ENCODE results near the gene EAF2.

EAF2 gene

GRCh38 chr3:121863801-121864200 lies 28.8 kb downstream of the EAF2 start:
- no peak for DNase-seq

GRCh38 chr3:121869736-121870135 lies 34.7 kb downstream of the EAF2 start:
- DNase-seq: no peak

GRCh38 chr3:121870717-121871116 lies 35.7 kb downstream of the EAF2 start:
- no peak for DNase-seq

- no peak for DNase-seq
Observed at GRCh38 chr3:121871430-121871829, 36.4 kb downstream of the EAF2 start.

- DNase-seq: no peak
Observed at GRCh38 chr3:121878411-121878810, 43.4 kb downstream of the EAF2 start.

- peak in 1 of 5 experiments; percentile 59 for DNase-seq
Observed at GRCh38 chr3:121883507-121883906, 48.5 kb downstream of the EAF2 start.

GRCh38 chr3:121885386-121885785 lies 50.4 kb downstream of the EAF2 start:
- DNase-seq: no peak

- DNase-seq: no peak
Observed at GRCh38 chr3:121894301-121894990, 59.4 kb downstream of the EAF2 start, which contains the start of gene SLC15A2. Gene SLC15A2 (plus strand): TSS chr3:121894401. CDS start chr3:121894477, 76 bp downstream.

GRCh38 chr3:121895121-121895520 lies 60.1 kb downstream of the EAF2 start:
- DNase-seq: no peak

- no peak for DNase-seq
Observed at GRCh38 chr3:121895736-121896135, 60.7 kb downstream of the EAF2 start.

- DNase-seq: no peak
Observed at GRCh38 chr3:121896823-121897222, 61.8 kb downstream of the EAF2 start.

- DNase-seq: no peak
Observed at GRCh38 chr3:121897296-121897695, 62.3 kb downstream of the EAF2 start.

- DNase-seq: no peak
Observed at GRCh38 chr3:121913305-121913990, 78.4 kb downstream of the EAF2 start.

- DNase-seq: no peak
Observed at GRCh38 chr3:121914081-121914998, 79.3 kb downstream of the EAF2 start.

GRCh38 chr3:121916189-121916588 lies 81.2 kb downstream of the EAF2 start:
- DNase-seq: no peak

GRCh38 chr3:121918779-121919483 lies 83.9 kb downstream of the EAF2 start:
- no peak for DNase-seq

GRCh38 chr3:121924734-121925133 lies 89.7 kb downstream of the EAF2 start:
- no peak for DNase-seq

- DNase-seq: no peak
Observed at GRCh38 chr3:121926380-121926779, 91.4 kb downstream of the EAF2 start.

Data from T-helper 2 cell (primary cell).